Body of pancreas (tissue), 4 donors: ENCODE measurements around the gene SLC6A1. TPM values are rescaled to one million over a fixed set of nuclear protein-coding genes. Genes with fewer than 3 reads are reported as not detected.

Experiments used
- ATAC-seq: fragments of 150-250 bp; one replicate; pipeline ENCODE4 v1.9.1; 2016
- DNase-seq, 4 donors: peaks; one replicate each; pipeline ENCODE4 v3.0.0-alpha.2; 2019
- H3K27ac ChIP-seq, 4 donors: fragments of 200-600 bp; sonication (generic); 1 replicate in 3 of 4; 2 replicates in 1 of 4; pipeline versions ENCODE4 v1.5.1 to v1.6.1; 2016 to 2019; ENCODE audit warnings: mild to moderate bottlenecking in 1 of 4, mixed read lengths in 1 of 4, moderate library complexity in 1 of 4
- H3K27me3 ChIP-seq, 2 donors: fragments of 200-600 bp; sonication (generic); one replicate each; pipeline ENCODE4 v1.6.0; 2016; ENCODE audit warnings: mild to moderate bottlenecking in 1 of 2
- H3K36me3 ChIP-seq, 2 donors: fragments of 200-600 bp; sonication (generic); replicated peaks in 1 of 2; 2 replicates each; pipeline ENCODE4 v1.5.1; 2016; ENCODE audit warnings: low read depth in 2 of 2; ENCODE audit not compliant: insufficient read depth in 1 of 2
- H3K4me1 ChIP-seq: fragments of 200-600 bp; sonication (generic); one replicate; pipeline ENCODE4 v1.6.0; 2016
- H3K4me3 ChIP-seq, 2 donors: fragments of 200-600 bp; sonication (generic); 1 replicate in 1 of 2; 2 replicates in 1 of 2; pipeline ENCODE4 v1.5.1; 2016 to 2019
- H3K9me3 ChIP-seq, 3 donors: fragments of 200-600 bp; sonication (generic); 1 replicate in 2 of 3; 2 replicates in 1 of 3; pipeline ENCODE4 v1.5.1; 2016
- POLR2A ChIP-seq, 3 donors: fragments of 450-650 bp; IDR thresholded peaks; one replicate each; pipeline ENCODE4 v1.6.1; 2016; ENCODE audit warnings: antibody characterized with exemption in 3 of 3, mild to moderate bottlenecking in 2 of 3
- WGBS, 2 donors: methylation state at CpG; one replicate each; pipeline ENCODE4 v1.1.5; 2017; 5-methylcytosine and 5-hydroxymethylcytosine counted together
- intact Hi-C: fragments of 100-400 bp; cut with DNase I; formaldehyde crosslinking; loops from one replicate; pipeline ENCODE4 v1.15.1; 2023
- total RNA-seq, 2 donors: library from RNA; depleted of rRNA; stranded (reverse); fragments of >200 nt; gene quantifications; one replicate each; pipeline ENCODE4 v1.1.0, GENCODE V29; 2016
- TF ChIP-seq, protein P1 (sequence below), 7 experiments: fragments of 450-650 bp in 4 of 7; fragments of 200-600 bp in 3 of 7; sonication (generic) in 3 of 7; IDR thresholded peaks; one replicate each; pipeline ENCODE4 v1.5.1; 2016 to 2019; ENCODE audit warnings: antibody characterized with exemption in 7 of 7

The SLC6A1 gene
- total RNA-seq, 2 donors from 2014 or later, result 0.26 to 0.66 TPM

DNA sequence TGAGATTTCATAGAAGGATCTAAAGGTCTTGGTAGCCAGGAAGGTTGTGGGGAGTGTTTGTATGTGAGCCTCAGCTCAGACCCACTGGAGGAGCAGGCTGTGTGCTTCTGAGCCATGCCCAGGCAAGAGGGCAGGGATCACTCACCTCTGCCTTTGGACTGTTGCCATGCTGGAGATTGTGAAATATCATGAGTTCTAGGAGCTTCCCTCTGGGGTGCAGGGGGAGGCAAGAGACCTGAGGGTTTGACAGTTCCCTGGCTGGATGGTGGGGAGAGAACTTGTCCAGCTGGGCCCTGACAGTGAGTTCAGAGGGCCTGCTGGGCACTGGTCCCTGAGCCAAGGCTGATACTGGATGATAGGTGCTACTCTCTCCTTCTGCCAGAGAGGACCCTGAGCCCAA, 6.0 kb downstream of the SLC6A1 start:
- intact Hi-C loops, result no loop called here
- ATAC-seq (no peak), DNase-seq (peak in 1 of 4 donors; percentile 23)
- Histone ChIP-seq H3K27ac (no peak overlapping the region), H3K4me1 (peaks cover 18% of the 10 kb centered on the region), H3K4me3 (no peak overlapping the region), H3K36me3 (no peaks in the 10 kb centered on the region), H3K9me3 (no peaks in the 10 kb centered on the region), H3K27me3 (no peaks in the 10 kb centered on the region)
- TF ChIP-seq POLR2A (IDR thresholded peaks at IDR 0.05), result no peak
- TF ChIP-seq, protein P1, sequence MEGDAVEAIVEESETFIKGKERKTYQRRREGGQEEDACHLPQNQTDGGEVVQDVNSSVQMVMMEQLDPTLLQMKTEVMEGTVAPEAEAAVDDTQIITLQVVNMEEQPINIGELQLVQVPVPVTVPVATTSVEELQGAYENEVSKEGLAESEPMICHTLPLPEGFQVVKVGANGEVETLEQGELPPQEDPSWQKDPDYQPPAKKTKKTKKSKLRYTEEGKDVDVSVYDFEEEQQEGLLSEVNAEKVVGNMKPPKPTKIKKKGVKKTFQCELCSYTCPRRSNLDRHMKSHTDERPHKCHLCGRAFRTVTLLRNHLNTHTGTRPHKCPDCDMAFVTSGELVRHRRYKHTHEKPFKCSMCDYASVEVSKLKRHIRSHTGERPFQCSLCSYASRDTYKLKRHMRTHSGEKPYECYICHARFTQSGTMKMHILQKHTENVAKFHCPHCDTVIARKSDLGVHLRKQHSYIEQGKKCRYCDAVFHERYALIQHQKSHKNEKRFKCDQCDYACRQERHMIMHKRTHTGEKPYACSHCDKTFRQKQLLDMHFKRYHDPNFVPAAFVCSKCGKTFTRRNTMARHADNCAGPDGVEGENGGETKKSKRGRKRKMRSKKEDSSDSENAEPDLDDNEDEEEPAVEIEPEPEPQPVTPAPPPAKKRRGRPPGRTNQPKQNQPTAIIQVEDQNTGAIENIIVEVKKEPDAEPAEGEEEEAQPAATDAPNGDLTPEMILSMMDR (IDR thresholded peaks at IDR 0.05), result no peak

DNA sequence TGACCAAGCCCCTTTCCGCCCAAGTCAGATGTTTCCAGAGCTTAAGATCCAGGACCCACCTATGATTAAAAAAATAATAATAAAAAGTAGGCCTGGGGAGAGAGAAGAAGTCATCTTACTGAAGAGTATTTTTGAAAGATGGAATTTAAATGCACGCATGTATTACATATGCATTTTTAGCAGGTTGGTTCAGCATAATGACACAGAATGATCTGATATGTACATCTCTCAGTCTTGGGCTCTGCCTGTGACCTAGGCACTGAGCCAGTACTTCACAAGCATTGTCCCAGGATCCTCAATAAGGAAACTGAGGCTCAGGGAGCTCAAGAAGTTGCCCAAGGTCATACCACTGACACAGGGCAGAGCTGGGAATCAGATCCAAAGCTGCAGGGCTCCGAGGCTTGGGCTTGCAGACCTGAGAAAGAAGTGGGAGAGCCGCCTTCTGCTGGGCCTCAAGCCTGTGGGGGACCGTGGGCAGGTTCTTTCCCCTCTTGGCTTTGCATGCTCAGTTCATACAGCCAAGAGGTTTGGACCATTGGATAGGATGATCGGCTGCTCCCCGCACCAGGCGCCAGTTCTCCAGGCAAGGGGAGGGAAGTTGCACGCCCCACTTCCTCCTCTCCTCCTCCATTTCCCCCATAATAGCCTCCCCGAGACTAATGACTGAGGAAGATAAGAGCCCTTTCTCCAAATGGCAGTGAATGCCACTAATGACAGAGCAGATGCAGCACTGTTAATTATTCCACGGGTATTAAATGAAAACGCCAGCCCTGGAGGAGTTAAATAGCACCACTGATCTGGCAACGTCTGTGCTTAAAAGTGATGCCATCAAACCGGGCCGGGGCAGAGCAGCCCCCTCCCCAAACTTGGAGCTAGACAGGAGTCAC, 6.9 kb downstream of the SLC6A1 start:
- Histone ChIP-seq H3K4me3 (no peak overlapping the region), H3K9me3 (no peaks in the 10 kb centered on the region), H3K27me3 (no peaks in the 10 kb centered on the region), H3K27ac (no peak overlapping the region), H3K4me1 (peaks cover 18% of the 10 kb centered on the region), H3K36me3 (no peaks in the 10 kb centered on the region)
- DNase-seq, result no peak
- 65% methylated on average over 12 to 15 of the region's 15 CpGs for WGBS, 2 donors
- ATAC-seq, result no peak
- TF ChIP-seq POLR2A (IDR thresholded peaks at IDR 0.05), result no peak
- TF ChIP-seq, protein P1 (IDR thresholded peaks at IDR 0.05), result no peak
- intact Hi-C loops, result no loop called here

GRCh38 chr3:11000528-11000927, 8.0 kb downstream of the SLC6A1 start:
- no peaks in the 10 kb centered on the region for H3K9me3 ChIP-seq
- no peaks in the 10 kb centered on the region for H3K27me3 ChIP-seq
- no peak overlapping the region for H3K27ac ChIP-seq
- WGBS, 2 donors, result 6 to 36% methylated on average over 2 of the region's 2 CpGs
- ATAC-seq, result no peak
- H3K4me3 ChIP-seq, result no peak overlapping the region
- peaks cover 18% of the 10 kb centered on the region for H3K4me1 ChIP-seq
- no peak for TF ChIP-seq POLR2A (IDR thresholded peaks at IDR 0.05)
- TF ChIP-seq, protein P1 (IDR thresholded peaks at IDR 0.05), result no peak
- intact Hi-C loops, result no loop called here
- DNase-seq, result no peak
- no peaks in the 10 kb centered on the region for H3K36me3 ChIP-seq

- no peaks in the 10 kb centered on the region for H3K27me3 ChIP-seq
- intact Hi-C loops, result no loop called here
- peaks cover 18% of the 10 kb centered on the region for H3K4me1 ChIP-seq
- no peak overlapping the region for H3K27ac ChIP-seq
- ATAC-seq, result no peak
- peak in 2 of 4 donors; percentile 14 to 15 for DNase-seq
- 27 to 39% methylated on average over 11 of the region's 11 CpGs for WGBS, 2 donors
- H3K9me3 ChIP-seq, result no peaks in the 10 kb centered on the region
- TF ChIP-seq, protein P1 (IDR thresholded peaks at IDR 0.05), result no peak
- TF ChIP-seq POLR2A (IDR thresholded peaks at IDR 0.05), result no peak
- no peak overlapping the region for H3K4me3 ChIP-seq
- H3K36me3 ChIP-seq, result no peaks in the 10 kb centered on the region
Observed at GRCh38 chr3:11001020-11001657, 8.6 kb downstream of the SLC6A1 start.
